Suppressor macrophage treated with lipopolysaccharide for 1 hour (primary cell): Measurements from ENCODE around the gene SDC4.

ENCODE experiments used
- DNase-seq, 3 donors: peaks; one replicate each; pipeline ENCODE4 v3.0.0-alpha.2; 2020 to 2022

SDC4 gene

GRCh38 chr20:45347936-45348778 is at the start of gene SDC4:
Gene SDC4 (minus strand): TSS chr20:45348424. CDS start chr20:45348384, 40 bp downstream.
- DNase-seq: peak; percentile 95 to 97 (median 96)

GRCh38 chr20:45395114-45395415 is 46.8 kb upstream of the SDC4 start:
- no peak for DNase-seq

- DNase-seq: no peak
Measured at GRCh38 chr20:45394221-45395113, 46.2 kb upstream of the SDC4 start.

GRCh38 chr20:45392733-45393132 is 44.5 kb upstream of the SDC4 start:
- DNase-seq: peak in 1 of 3 donors; percentile 9

- no peak for DNase-seq
Measured at GRCh38 chr20:45391559-45391958, 43.3 kb upstream of the SDC4 start.

GRCh38 chr20:45390931-45391330 is 42.7 kb upstream of the SDC4 start:
- DNase-seq: peak in 2 of 3 donors; percentile 26 to 29

GRCh38 chr20:45387274-45387673 is 39.0 kb upstream of the SDC4 start:
- DNase-seq: no peak

- DNase-seq: no peak
Measured at GRCh38 chr20:45378191-45378590, 30.0 kb upstream of the SDC4 start, which contains the start of gene TP53TG5. Gene TP53TG5 (minus strand): TSS chr20:45378325. CDS start chr20:45378236, 89 bp downstream.

GRCh38 chr20:45377269-45377668 is 29.0 kb upstream of the SDC4 start:
- DNase-seq: no peak

GRCh38 chr20:45374966-45375365 is 26.7 kb upstream of the SDC4 start:
- no peak for DNase-seq

- DNase-seq: no peak
Measured at GRCh38 chr20:45374101-45374467, 25.9 kb upstream of the SDC4 start.

- DNase-seq: peak; percentile 80 to 92 (median 85)
Measured at GRCh38 chr20:45373353-45374100, 25.3 kb upstream of the SDC4 start.

GRCh38 chr20:45372646-45373352 is 24.6 kb upstream of the SDC4 start:
- DNase-seq: no peak

GRCh38 chr20:45372241-45372640 is 24.0 kb upstream of the SDC4 start:
- no peak for DNase-seq

GRCh38 chr20:45370571-45371160 is 22.4 kb upstream of the SDC4 start:
- no peak for DNase-seq

- DNase-seq: peak; percentile 69 to 80 (median 76)
Measured at GRCh38 chr20:45368221-45368980, 20.2 kb upstream of the SDC4 start.

GRCh38 chr20:45367126-45367525 is 18.9 kb upstream of the SDC4 start:
- DNase-seq: no peak

GRCh38 chr20:45366631-45367030 is 18.4 kb upstream of the SDC4 start:
- no peak for DNase-seq

GRCh38 chr20:45366192-45366591 is 18.0 kb upstream of the SDC4 start:
- DNase-seq: no peak

GRCh38 chr20:45365444-45365970 is 17.3 kb upstream of the SDC4 start:
- no peak for DNase-seq
